HL-60 (cell line): ENCODE measurements around the gene QRFP.

Experiments used
- POLR2AphosphoS5 ChIP-seq: IDR thresholded peaks from 2 replicates; pipeline ENCODE4 v1.6.1; 2012; ENCODE audit warnings: low read depth
- TF ChIP-seq, protein P1 (sequence below): IDR thresholded peaks from one replicate; pipeline ENCODE4 v1.5.1; 2011; ENCODE audit warnings: low read length, control low read depth, inconsistent platforms; ENCODE audit not compliant: insufficient read depth

DNA sequence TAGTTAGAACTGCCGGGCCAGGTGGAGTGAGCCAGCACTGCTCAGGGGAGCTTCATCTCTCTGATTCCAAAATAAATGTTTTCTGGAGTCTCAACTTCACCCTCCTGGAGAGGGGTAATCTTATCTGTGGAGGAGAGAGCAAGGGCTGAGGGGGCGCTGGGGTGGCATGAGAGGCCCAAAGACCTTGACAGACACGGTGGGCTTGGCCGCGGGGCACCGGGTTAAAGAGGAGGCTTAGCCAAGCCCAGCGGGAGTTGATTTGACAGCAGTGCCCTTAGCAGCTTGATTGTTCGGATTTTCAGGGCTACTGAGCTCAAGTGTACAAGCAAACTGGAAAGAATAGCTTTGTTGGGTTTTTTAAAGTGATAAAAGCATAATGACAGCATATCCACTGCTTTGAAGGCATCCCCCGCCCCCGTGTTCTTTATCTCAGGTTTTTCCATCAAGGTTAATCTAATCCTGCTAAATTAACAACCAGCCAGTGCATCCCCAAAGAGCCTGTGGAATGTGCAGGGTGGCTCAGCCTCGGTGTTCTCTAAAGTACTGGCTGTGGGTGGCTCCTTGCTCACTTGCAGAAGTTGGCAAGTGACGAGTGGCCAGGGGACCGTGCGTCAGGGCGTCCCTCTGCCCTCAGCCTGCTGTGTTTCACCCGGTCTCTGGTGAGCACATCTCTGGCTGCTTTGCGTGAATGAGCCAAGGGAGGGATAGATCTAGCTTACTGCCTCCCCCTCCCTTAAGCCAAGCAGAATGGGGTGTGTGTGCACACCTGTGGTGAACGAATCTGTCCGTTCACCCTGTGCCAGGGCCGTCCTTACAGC, 5.5 kb downstream of the QRFP start:
- TF ChIP-seq, protein P1, sequence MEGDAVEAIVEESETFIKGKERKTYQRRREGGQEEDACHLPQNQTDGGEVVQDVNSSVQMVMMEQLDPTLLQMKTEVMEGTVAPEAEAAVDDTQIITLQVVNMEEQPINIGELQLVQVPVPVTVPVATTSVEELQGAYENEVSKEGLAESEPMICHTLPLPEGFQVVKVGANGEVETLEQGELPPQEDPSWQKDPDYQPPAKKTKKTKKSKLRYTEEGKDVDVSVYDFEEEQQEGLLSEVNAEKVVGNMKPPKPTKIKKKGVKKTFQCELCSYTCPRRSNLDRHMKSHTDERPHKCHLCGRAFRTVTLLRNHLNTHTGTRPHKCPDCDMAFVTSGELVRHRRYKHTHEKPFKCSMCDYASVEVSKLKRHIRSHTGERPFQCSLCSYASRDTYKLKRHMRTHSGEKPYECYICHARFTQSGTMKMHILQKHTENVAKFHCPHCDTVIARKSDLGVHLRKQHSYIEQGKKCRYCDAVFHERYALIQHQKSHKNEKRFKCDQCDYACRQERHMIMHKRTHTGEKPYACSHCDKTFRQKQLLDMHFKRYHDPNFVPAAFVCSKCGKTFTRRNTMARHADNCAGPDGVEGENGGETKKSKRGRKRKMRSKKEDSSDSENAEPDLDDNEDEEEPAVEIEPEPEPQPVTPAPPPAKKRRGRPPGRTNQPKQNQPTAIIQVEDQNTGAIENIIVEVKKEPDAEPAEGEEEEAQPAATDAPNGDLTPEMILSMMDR = no peak
- no peak for TF ChIP-seq POLR2AphosphoS5
